ENCODE data around the gene LDB3. TPM values are rescaled to one million over a fixed set of nuclear protein-coding genes. Genes with fewer than 3 reads are reported as not detected.
A peak's percentile ranks its signal among the peaks of the same experiment; 100 is the strongest.

The LDB3 gene
- total and polyA plus RNA-seq, 9 of the 15 experiments (the other 6 are each of a cell fraction or from before 2014, with no cell fraction given), result 0.03 TPM; not detected in 8

- TF ChIP-seq TAF15 (IDR thresholded peaks at IDR 0.05; ENCODE audit: low read depth, low read length) (no peak), SMAD3 (CRISPR knock-in tag; conservative IDR thresholded peaks at IDR 0.05) (no peak), THRAP3 (IDR thresholded peaks at IDR 0.05; ENCODE audit: borderline replicate concordance) (no peak), ETV1 (tag; conservative IDR thresholded peaks at IDR 0.05; ENCODE audit: low read depth) (0 out of 2 replicates have a peak, but pooled peaks have one; percentile 13), RBFOX2 (IDR thresholded peaks at IDR 0.05; ENCODE audit: low read depth, low read length) (peak; percentile 96), MBD1 (CRISPR knock-in tag; IDR thresholded peaks at IDR 0.05) (no peak), KDM4B (IDR thresholded peaks at IDR 0.05; ENCODE audit: borderline replicate concordance in 2 of 2, low read depth in 1 of 2) (no peak), ZNF24 (IDR thresholded peaks at IDR 0.05) (no peak), SUPT5H (IDR thresholded peaks at IDR 0.05) (peak; percentile 72; the same call in 1 of the 2 replicates), EHMT2 (IDR thresholded peaks at IDR 0.05) (no peak), POLR2B (IDR thresholded peaks at IDR 0.05; ENCODE audit: low read depth, partially characterized antibody) (peak; percentile 38), CREB3 (tag; conservative IDR thresholded peaks at IDR 0.05; ENCODE audit: low read depth) (no peak), CHD1 (IDR thresholded peaks at IDR 0.05; ENCODE audit: low read length) (no peak), PRMT5 (CRISPR knock-in tag; IDR thresholded peaks at IDR 0.05) (no peak), RAD51 (IDR thresholded peaks at IDR 0.05; ENCODE audit: borderline replicate concordance, low read depth) (no peak), CUX1 (CRISPR knock-in tag; IDR thresholded peaks at IDR 0.05) (no peak), ARHGAP35 (IDR thresholded peaks at IDR 0.05; ENCODE audit: partially characterized antibody) (no peak), HMBOX1 (IDR thresholded peaks at IDR 0.05) (no peak), KAT7 (CRISPR knock-in tag; IDR thresholded peaks at IDR 0.05; ENCODE audit: borderline replicate concordance) (peak; percentile 65; the same call in 1 of the 2 replicates), ILK (tag; IDR thresholded peaks at IDR 0.05; ENCODE audit: borderline replicate concordance, low read depth) (no peak)
These were observed 87.6 kb downstream of the LDB3 start (continued) for GRCh38 chr10:86755740-86756510.
